Measurements from ENCODE around the gene DISC1. TPM values are rescaled to one million over a fixed set of nuclear protein-coding genes. Genes with fewer than 3 reads are reported as not detected.

Gene DISC1
- total RNA-seq, 1 donor from 2014 or later, result 9.5 TPM

- TF ChIP-seq CTCF (IDR thresholded peaks at IDR 0.05), result no peak
These were observed 76.2 kb downstream of the DISC1 start for GRCh38 chr1:231702804-231703203.

GRCh38 chr1:231705806-231706760 is 79.5 kb downstream of the DISC1 start:
- DNase-seq (no peak), ATAC-seq (no peak)
- Histone ChIP-seq H3K4me1 (peaks cover 7% of the 10 kb centered on the region), H3K4me3 (no peak overlapping the region), H3K27me3 (no peaks in the 10 kb centered on the region), H3K9me3 (no peaks in the 10 kb centered on the region), H3K36me3 (no peaks in the 10 kb centered on the region), H3K27ac (no peak overlapping the region)
- intact Hi-C loops (cut with DNase I), result no loop called here
- no peak for TF ChIP-seq CTCF (IDR thresholded peaks at IDR 0.05)

More at GRCh38 chr1:231702804-231703203, 76.2 kb downstream of the DISC1 start:
- no peaks in the 10 kb centered on the region for H3K36me3 ChIP-seq
- no peak for ATAC-seq
- no peak overlapping the region for H3K4me3 ChIP-seq
- intact Hi-C loops (cut with DNase I), result no loop called here
- peaks cover 7% of the 10 kb centered on the region for H3K4me1 ChIP-seq
- DNase-seq, result no peak
- H3K27ac ChIP-seq, result no peak overlapping the region
- no peaks in the 10 kb centered on the region for H3K27me3 ChIP-seq
- no peaks in the 10 kb centered on the region for H3K9me3 ChIP-seq

GRCh38 chr1:231706934-231707333 is 80.3 kb downstream of the DISC1 start:
- peaks cover 7% of the 10 kb centered on the region for H3K4me1 ChIP-seq
- no peaks in the 10 kb centered on the region for H3K27me3 ChIP-seq
- no peak for DNase-seq
- intact Hi-C loops (cut with DNase I), result no loop called here
- no peak for TF ChIP-seq CTCF (IDR thresholded peaks at IDR 0.05)
- no peak for ATAC-seq
- no peak overlapping the region for H3K27ac ChIP-seq
- no peak overlapping the region for H3K4me3 ChIP-seq
- H3K36me3 ChIP-seq, result no peaks in the 10 kb centered on the region
- H3K9me3 ChIP-seq, result no peaks in the 10 kb centered on the region

GRCh38 chr1:231707407-231707806 is 80.8 kb downstream of the DISC1 start:
- H3K4me1 ChIP-seq, result peaks cover 7% of the 10 kb centered on the region
- TF ChIP-seq CTCF (IDR thresholded peaks at IDR 0.05), result no peak
- H3K27me3 ChIP-seq, result no peaks in the 10 kb centered on the region
- ATAC-seq, result no peak
- intact Hi-C loops (cut with DNase I), result no loop called here
- H3K4me3 ChIP-seq, result no peak overlapping the region
- DNase-seq, result no peak
- H3K36me3 ChIP-seq, result no peaks in the 10 kb centered on the region
- no peak overlapping the region for H3K27ac ChIP-seq
- no peaks in the 10 kb centered on the region for H3K9me3 ChIP-seq

GRCh38 chr1:231708394-231708793 is 81.8 kb downstream of the DISC1 start:
- no peaks in the 10 kb centered on the region for H3K27me3 ChIP-seq
- no peaks in the 10 kb centered on the region for H3K36me3 ChIP-seq
- H3K4me3 ChIP-seq, result no peak overlapping the region
- TF ChIP-seq CTCF (IDR thresholded peaks at IDR 0.05), result no peak
- H3K4me1 ChIP-seq, result peaks cover 7% of the 10 kb centered on the region
- no peaks in the 10 kb centered on the region for H3K9me3 ChIP-seq
- H3K27ac ChIP-seq, result no peak overlapping the region
- DNase-seq (no peak), ATAC-seq (no peak)
- intact Hi-C loops (cut with DNase I), result no loop called here
